GM12865 (cell line): ENCODE results near the gene FEZ2.
A peak's percentile ranks its signal among the peaks of the same experiment; 100 is the strongest.

ENCODE experiments used
- DNase-seq: peaks from one replicate; pipeline ENCODE4 v3.0.0; 2010; ENCODE audit warnings: low read depth
- H3K4me3 ChIP-seq: 2 replicates; pipeline ENCODE4 v1.5.1; 2011; ENCODE audit warnings: mild to moderate bottlenecking, low read depth, low read length, control low read depth
- TF ChIP-seq, protein P1 (sequence below): IDR thresholded peaks from 2 replicates; pipeline ENCODE4 v1.5.1; 2011; ENCODE audit warnings: low read length, control low read depth, low read depth, inconsistent platforms; ENCODE audit not compliant: insufficient read depth; ENCODE audit errors: missing control alignments

FEZ2 gene

DNA sequence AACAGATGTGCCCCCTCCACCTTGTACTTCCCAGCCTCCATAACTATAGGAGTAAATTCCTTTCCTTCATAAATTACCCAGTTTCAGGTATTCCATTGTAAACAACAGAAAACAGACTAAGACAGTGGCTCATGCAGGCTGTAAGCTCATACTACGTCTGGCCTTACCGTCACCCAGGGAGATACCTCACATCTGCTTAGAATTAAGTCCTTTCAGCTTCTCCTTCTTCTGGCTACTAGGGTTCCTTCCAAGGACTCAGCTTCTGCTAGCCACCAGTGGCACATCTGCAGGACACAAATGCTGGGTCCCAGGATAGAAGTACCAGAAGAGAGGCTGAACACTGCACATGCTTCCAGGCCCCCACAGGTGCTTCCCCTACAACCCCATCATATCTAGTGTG lies 22.4 kb upstream of the FEZ2 start:
- no peak overlapping the region for H3K4me3 ChIP-seq
- DNase-seq: no peak
- TF ChIP-seq, protein P1, sequence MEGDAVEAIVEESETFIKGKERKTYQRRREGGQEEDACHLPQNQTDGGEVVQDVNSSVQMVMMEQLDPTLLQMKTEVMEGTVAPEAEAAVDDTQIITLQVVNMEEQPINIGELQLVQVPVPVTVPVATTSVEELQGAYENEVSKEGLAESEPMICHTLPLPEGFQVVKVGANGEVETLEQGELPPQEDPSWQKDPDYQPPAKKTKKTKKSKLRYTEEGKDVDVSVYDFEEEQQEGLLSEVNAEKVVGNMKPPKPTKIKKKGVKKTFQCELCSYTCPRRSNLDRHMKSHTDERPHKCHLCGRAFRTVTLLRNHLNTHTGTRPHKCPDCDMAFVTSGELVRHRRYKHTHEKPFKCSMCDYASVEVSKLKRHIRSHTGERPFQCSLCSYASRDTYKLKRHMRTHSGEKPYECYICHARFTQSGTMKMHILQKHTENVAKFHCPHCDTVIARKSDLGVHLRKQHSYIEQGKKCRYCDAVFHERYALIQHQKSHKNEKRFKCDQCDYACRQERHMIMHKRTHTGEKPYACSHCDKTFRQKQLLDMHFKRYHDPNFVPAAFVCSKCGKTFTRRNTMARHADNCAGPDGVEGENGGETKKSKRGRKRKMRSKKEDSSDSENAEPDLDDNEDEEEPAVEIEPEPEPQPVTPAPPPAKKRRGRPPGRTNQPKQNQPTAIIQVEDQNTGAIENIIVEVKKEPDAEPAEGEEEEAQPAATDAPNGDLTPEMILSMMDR: no peak

- no peak overlapping the region for H3K4me3 ChIP-seq
- TF ChIP-seq, protein P1: no peak
- DNase-seq: peak; percentile 67
Measured at GRCh38 chr2:36618381-36618780, 20.4 kb upstream of the FEZ2 start.

GRCh38 chr2:36616947-36617346 lies 19.0 kb upstream of the FEZ2 start:
- TF ChIP-seq, protein P1: no peak
- H3K4me3 ChIP-seq: no peak overlapping the region
- DNase-seq: no peak

DNA sequence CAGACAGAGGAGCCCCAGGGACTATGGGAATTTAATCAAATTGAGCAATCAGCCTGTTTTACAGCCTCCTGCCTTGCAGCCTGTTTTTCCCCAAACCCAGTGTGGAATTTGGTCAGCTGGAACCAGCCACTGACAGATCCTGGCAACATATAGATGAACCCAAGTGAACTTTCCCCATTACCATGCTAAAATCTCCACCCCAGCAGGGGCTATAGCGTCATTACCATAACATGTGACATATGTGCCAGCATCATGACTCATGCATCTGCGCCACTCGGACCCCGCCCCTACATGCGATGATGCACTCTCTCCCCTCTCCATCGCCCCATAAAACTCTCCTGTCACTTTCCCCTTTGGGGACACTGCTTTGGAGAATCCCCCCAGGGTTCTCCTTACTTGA lies 17.3 kb upstream of the FEZ2 start:
- H3K4me3 ChIP-seq: no peak overlapping the region
- TF ChIP-seq, protein P1: no peak

DNA sequence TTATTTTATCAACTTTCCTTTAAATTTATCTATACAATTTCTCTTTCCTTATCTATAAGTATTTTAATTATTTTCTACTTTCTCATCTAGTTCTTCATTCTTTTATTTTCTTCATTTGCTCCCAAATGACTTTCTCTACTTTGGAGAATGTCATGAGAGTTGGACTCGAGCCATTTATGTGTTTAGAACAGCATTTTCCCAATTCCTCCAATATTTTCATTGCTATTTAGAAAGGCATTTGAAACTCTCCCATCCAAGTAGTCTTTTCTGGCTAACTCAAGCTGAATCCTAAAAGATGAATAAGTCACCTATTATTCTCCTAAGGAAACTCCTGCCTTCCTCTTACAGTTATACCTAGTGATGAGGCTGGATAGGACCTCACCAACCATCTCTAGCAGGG lies 15.8 kb upstream of the FEZ2 start:
- TF ChIP-seq, protein P1: no peak
- no peak overlapping the region for H3K4me3 ChIP-seq
- DNase-seq: no peak

More for the DNA sequence above, 17.3 kb upstream of the FEZ2 start:
- DNase-seq: no peak

DNA sequence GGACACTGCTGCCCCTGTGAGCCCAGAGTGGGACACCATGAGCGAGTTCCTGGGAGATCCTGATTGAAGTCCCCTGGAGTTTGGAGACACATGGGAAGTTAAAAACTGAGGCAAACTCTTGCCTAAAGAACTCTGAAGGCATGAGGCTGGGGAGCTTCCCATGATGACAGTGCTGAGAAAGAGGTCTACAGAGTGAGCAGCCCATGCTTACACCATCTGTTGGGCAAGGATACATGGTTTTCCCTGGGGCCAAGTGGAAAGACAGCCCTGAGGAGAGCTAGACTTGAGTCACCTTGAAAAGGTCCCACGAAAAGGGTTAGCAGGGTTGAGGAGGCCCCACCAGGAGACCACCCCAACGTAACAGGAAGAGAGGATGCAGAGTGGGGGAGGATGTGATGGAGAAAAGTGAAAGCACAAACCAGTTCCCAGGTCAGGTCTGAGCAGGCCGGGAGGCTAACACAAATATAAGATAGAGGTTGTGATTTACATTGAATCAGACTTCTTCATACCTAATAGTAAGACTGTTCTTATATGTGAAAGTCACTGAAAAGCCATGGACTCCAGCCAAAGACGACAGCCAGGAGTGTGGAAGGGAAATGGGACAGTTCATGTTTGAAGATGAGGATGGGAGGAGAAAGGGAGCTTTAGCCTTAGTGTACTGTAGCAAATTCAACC lies 13.5 kb upstream of the FEZ2 start:
- H3K4me3 ChIP-seq: no peak overlapping the region
- TF ChIP-seq, protein P1: no peak
- DNase-seq: no peak

DNA sequence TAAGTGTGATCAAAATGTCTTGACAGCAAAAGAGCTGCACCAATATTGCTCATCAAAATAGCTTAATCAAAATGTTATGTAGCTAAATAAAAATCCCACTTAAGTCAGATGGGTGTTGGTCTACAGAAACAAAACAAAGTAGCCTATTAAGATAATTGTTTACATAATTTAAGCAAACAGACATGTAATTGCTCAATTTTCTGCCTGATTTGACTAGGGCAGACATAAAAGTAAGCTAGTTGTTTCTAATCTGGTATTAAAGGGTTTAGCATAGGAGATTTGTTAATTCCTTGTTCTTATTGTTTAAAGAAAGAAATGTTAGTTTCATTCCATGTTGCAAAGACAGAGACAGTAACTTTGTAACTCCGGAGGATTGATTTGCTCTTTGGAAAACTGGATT lies 11.5 kb upstream of the FEZ2 start:
- TF ChIP-seq, protein P1: no peak
- H3K4me3 ChIP-seq: no peak overlapping the region
- DNase-seq: no peak
